ENCODE data around the gene ATP4A. TPM values are rescaled to one million over a fixed set of nuclear protein-coding genes. Genes with fewer than 3 reads are reported as not detected.
A peak's percentile ranks its signal among the peaks of the same experiment; 100 is the strongest.

Gene ATP4A
- total and polyA plus RNA-seq, 9 of the 15 experiments (the other 6 are each of a cell fraction or from before 2014, with no cell fraction given): 0.15 TPM; not detected in 8

DNA sequence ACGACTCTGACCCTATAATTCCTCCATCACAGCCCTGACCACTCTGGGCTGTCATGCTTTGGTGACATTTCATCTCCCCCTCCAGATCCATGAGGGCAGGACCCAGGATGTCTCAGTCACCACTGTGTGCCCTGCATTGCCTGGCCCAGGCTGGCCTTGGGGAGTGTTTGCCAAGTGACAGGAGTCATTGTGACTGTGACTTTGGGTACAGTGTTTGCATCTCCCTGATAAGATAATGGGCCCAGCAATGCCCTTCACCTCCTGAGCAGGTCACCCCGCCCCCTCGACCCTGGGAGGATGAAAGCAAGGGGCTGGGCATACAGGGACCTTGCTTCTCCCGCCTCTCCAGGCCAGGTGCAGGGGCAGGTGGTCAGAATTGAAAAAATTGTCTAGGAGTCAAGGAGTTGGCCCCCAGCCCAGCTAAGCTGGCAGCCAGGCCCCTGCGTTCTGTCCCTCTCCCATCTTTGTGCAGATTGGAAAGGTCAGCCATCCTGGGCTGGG lies 5.9 kb upstream of the ATP4A start:
- POLR2A ChIA-PET: no interaction called here
- H2AFZ ChIP-seq (ENCODE audit: low read depth, low read length): no peak overlapping the region
- DNase-seq (ENCODE audit: extremely low read depth in 1 of 4, low spot score in 3 of 4) (no peak), ATAC-seq (no peak), FAIRE-seq (no peak)
- no peaks in the 10 kb centered on the region for H4K20me1 ChIP-seq (replicated peaks; ENCODE audit: control insufficient read depth, insufficient read depth, low read length)
- intact Hi-C loops (cut with micrococcal nuclease): no loop called here
- H3K36me3 ChIP-seq (ENCODE audit: control insufficient read depth, insufficient read depth, low read length): no peaks in the 10 kb centered on the region
- H3K79me2 ChIP-seq (ENCODE audit: control insufficient read depth, insufficient read depth, low read length): no peaks in the 10 kb centered on the region
- no peak overlapping the region for H3K4me2 ChIP-seq (ENCODE audit: insufficient read depth, low read length)
- CTCF ChIA-PET (ENCODE audit: low intra/inter-chr PET ratio): no interaction called here
- no peaks in the 10 kb centered on the region for H3K4me1 ChIP-seq (replicated peaks in 1 of 2; ENCODE audit: control insufficient read depth in 2 of 2, insufficient read depth in 2 of 2, low read length in 2 of 2)
- no TSS peak for BruUV-seq (replicated peaks)
- TF ChIP-seq, protein P1, sequence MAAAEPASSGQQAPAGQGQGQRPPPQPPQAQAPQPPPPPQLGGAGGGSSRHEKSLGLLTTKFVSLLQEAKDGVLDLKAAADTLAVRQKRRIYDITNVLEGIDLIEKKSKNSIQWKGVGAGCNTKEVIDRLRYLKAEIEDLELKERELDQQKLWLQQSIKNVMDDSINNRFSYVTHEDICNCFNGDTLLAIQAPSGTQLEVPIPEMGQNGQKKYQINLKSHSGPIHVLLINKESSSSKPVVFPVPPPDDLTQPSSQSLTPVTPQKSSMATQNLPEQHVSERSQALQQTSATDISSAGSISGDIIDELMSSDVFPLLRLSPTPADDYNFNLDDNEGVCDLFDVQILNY (CRISPR knock-in tag; IDR thresholded peaks at IDR 0.05): no peak
- TF ChIP-seq KLF13 (tag; IDR thresholded peaks at IDR 0.05; ENCODE audit: borderline replicate concordance, low read depth): no peak
- TF ChIP-seq MYC (IDR thresholded peaks at IDR 0.05; ENCODE audit: low read depth, low read length): no peak
- TF ChIP-seq MYC (CRISPR knock-in tag; IDR thresholded peaks at IDR 0.05; ENCODE audit: borderline replicate concordance, low read depth): no peak
- H3K9me1 ChIP-seq (ENCODE audit: control insufficient read depth, insufficient read depth, low read length): no peaks in the 10 kb centered on the region
- H3K27me3 ChIP-seq (ENCODE audit: control insufficient read depth in 2 of 2, insufficient read depth in 2 of 2, low read length in 2 of 2): peaks cover 0 to 38% of the 10 kb centered on the region in 2 experiments; a peak in 2 of 5 replicates
- H3K9ac ChIP-seq (ENCODE audit: insufficient read depth in 1 of 2, low read depth in 2 of 2, low read length in 2 of 2): 0 out of 4 replicates have a peak overlapping the region, but pooled peaks of 1 of the 2 experiments have one; percentile 52
- no peak overlapping the region for H3K27ac ChIP-seq (ENCODE audit: extremely low read depth, low read depth, low read length)
- 3% methylated on average over 4 of the region's 5 CpGs for WGBS (ENCODE audit: insufficient coverage, low coverage, missing lambda C conversion rate)
- no peak overlapping the region for H3K4me3 ChIP-seq
- no peaks in the 10 kb centered on the region for H3K9me3 ChIP-seq (replicated peaks; ENCODE audit: control insufficient read depth, insufficient read depth, low read depth, low read length)
- in situ Hi-C loops (cut with MboI): no loop called here

DNA sequence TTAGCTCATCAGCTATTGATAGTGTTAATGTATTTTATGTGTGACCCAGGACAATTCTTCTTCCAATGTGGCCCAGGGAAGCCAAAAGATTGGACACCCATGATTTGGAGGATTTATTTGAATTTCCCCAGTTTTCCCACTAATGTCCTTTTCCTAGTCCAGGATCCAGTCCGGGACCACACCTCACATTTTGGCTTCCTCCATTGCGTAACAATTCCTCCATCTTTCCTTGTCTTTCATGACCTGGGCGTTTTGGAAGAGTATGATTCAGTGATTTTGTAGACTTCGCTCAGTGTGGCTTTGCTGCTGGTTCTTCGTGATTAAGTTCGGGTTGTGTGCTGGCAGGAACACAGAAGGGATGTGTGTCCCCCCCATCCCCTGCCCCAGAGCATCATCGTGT lies 3.3 kb upstream of the ATP4A start:
- no peak for ATAC-seq
- no peaks in the 10 kb centered on the region for H3K9me1 ChIP-seq (ENCODE audit: control insufficient read depth, insufficient read depth, low read length)
- H3K27me3 ChIP-seq (ENCODE audit: control insufficient read depth in 2 of 2, insufficient read depth in 2 of 2, low read length in 2 of 2): peaks cover 6 to 46% of the 10 kb centered on the region in 2 experiments; a peak in 4 of 5 replicates

More for the DNA sequence above, 3.3 kb upstream of the ATP4A start:
- intact Hi-C loops (cut with micrococcal nuclease): no loop called here
- TF ChIP-seq NFE2 (IDR thresholded peaks at IDR 0.05; ENCODE audit: low read depth): no peak
- peak; percentile 64 for TF ChIP-seq CEBPB (tag; IDR thresholded peaks at IDR 0.05)
- TF ChIP-seq, protein P2, sequence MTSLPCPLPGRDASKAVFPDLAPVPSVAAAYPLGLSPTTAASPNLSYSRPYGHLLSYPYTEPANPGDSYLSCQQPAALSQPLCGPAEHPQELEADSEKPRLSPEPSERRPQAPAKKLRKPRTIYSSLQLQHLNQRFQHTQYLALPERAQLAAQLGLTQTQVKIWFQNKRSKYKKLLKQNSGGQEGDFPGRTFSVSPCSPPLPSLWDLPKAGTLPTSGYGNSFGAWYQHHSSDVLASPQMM (CRISPR knock-in tag; IDR thresholded peaks at IDR 0.05): no peak
- TF ChIP-seq ARHGAP35 (IDR thresholded peaks at IDR 0.05; ENCODE audit: partially characterized antibody): no peak
- TF ChIP-seq ZNF445 (CRISPR knock-in tag; IDR thresholded peaks at IDR 0.05; ENCODE audit: low read depth): no peak
- no peak for TF ChIP-seq TCF7L2 (IDR thresholded peaks at IDR 0.05; ENCODE audit: low read depth, low read length)
- TF ChIP-seq SMAD1 (IDR thresholded peaks at IDR 0.05; ENCODE audit: low read depth, low read length, partially characterized antibody): no peak
- TF ChIP-seq CEBPG (CRISPR knock-in tag; IDR thresholded peaks at IDR 0.05): no peak
- TF ChIP-seq CEBPG (tag; conservative IDR thresholded peaks at IDR 0.05 in 1 of 2, IDR thresholded peaks at IDR 0.05 in 1 of 2): peak; percentile 52 to 66
- TF ChIP-seq IRF2 (CRISPR knock-in tag; IDR thresholded peaks at IDR 0.05): no peak
- TF ChIP-seq CHD1 (IDR thresholded peaks at IDR 0.05; ENCODE audit: low read length): no peak
- TF ChIP-seq ZFX (CRISPR knock-in tag; IDR thresholded peaks at IDR 0.05): no peak
- ChIA-PET POLR2A (no interaction called here), CTCF (ENCODE audit: low intra/inter-chr PET ratio) (interaction anchor here (0.6 kb wide), 1 partner anchor 146 kb away, joined by 3 read pairs; no protein-coding TSS in a partner anchor)
- Histone ChIP-seq H3K36me3 (ENCODE audit: control insufficient read depth, insufficient read depth, low read length) (no peaks in the 10 kb centered on the region), H3K27ac (ENCODE audit: extremely low read depth, low read depth, low read length) (no peak overlapping the region), H3K4me2 (ENCODE audit: insufficient read depth, low read length) (no peak overlapping the region), H3K9ac (ENCODE audit: insufficient read depth in 1 of 2, low read depth in 2 of 2, low read length in 2 of 2) (no peak overlapping the region), H4K20me1 (replicated peaks; ENCODE audit: control insufficient read depth, insufficient read depth, low read length) (no peaks in the 10 kb centered on the region), H3K79me2 (ENCODE audit: control insufficient read depth, insufficient read depth, low read length) (no peaks in the 10 kb centered on the region), H3K9me3 (replicated peaks; ENCODE audit: control insufficient read depth, insufficient read depth, low read depth, low read length) (no peaks in the 10 kb centered on the region), H3K4me3 (no peak overlapping the region), H2AFZ (ENCODE audit: low read depth, low read length) (no peak overlapping the region), H3K4me1 (replicated peaks in 1 of 2; ENCODE audit: control insufficient read depth in 2 of 2, insufficient read depth in 2 of 2, low read length in 2 of 2) (peaks cover 0 to 6% of the 10 kb centered on the region in 2 experiments; a peak in 2 of 5 replicates)
- DNase-seq (ENCODE audit: extremely low read depth in 1 of 4, low spot score in 3 of 4) (no peak), FAIRE-seq (no peak)
- BruUV-seq (replicated peaks): no TSS peak
- in situ Hi-C loops (cut with MboI): no loop called here
- 7% methylated on average over 7 of the region's 7 CpGs for WGBS (ENCODE audit: insufficient coverage, low coverage, missing lambda C conversion rate)

Data from K562 (cell line).